HG02571 (cell line): ENCODE results near the gene PCNX3.

ENCODE experiments used
- ATAC-seq: cut with Tn5 transposase; IDR thresholded peaks from one replicate; pipeline ENCODE4 v1.9.1; 2021; ENCODE audit warnings: mild to moderate bottlenecking, moderate library complexity; ENCODE audit not compliant: unreplicated experiment

Gene PCNX3

DNA sequence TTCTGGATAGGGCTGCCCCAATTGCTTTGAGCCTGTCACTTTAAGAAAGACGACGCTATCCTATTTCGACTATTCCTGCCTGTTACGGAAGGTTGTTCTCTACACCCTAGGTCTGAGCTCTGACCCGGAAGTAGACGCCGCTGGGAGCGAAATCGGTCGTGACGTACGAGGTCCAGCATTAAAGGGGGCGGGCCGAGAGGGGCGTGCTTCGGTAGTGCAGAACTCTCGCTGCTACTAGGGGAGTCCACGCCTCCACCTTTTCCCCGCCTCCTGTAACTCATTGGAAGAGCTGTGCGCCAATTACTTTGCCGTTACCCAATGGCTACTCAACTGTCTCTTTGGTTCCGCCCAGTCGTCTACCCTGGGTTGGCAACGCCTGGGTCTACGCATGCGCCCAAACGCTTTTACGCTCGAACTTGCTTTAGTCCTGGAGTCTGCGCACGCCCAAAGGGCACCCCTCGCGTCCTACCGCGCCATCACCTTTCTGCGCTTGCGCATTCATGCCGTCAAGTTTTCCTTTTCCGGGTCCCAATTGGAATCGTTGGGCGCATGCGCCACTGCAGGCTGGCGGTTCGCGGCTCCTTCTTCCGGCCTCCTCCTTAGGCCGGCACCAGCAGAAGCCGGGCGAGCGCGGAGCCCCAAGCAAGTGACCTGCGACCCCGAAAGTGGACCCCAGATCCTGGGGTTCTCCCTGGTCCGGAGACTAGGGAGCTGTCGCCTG, at the start of gene PCNX3:
Gene PCNX3 (plus strand): TSS at position 548 of the 721 bp plus-strand sequence. CDS start 536 bp downstream, outside the sequence.
- ATAC-seq, result peak; percentile 73

- ATAC-seq, result peak; percentile 8
These were observed 46.2 kb upstream of the PCNX3 start for GRCh38 chr11:65569164-65569972.

DNA sequence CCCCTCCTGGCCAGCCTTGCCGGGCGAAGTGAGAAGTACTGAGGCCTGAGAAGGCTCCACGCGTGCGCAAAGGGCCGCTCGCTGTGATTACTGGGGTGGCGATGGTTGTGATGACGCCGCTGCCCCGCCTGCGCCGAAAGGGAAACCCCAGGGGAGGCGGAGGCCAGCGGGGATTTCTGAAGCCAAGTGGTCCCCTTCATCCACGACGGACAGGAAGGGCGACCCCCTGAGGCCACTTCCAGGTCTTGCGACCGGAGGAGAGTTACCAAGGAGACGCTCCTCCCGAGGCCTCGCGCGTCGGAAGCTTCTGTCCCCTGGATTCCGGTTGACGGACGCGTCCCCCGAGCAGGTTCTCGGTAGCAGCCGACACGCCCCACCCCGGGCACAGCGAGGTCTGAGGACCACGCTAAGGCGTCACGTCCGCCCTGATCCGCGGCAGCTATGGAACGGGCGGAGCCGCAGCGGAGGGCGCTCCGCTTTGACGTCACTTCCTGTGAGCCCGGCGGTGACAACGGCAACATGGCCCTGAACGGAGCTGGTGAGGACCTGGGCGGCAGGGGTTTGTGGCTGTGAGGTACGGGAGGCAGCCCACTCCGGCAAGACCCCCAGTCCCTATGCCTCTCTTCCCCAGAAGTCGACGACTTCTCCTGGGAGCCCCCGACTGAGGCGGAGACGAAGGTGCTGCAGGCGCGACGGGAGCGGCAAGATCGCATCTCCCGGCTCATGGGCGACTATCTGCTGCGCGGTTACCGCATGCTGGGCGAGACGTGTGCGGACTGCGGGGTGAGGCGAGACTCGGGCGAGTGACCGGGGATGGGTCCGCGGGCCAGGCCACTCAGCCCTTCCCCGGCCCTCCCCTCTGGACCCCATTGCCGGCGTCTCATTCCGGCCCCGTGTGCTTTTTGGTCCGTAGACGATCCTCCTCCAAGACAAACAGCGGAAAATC, 45.3 kb upstream of the PCNX3 start, which contains the start of gene ZNRD2:
Gene ZNRD2 (plus strand): TSS at position 505 of the 946 bp plus-strand sequence. CDS start 15 bp downstream, at position 520.
- ATAC-seq, result peak; percentile 55

GRCh38 chr11:65571420-65571819, 44.2 kb upstream of the PCNX3 start:
- no peak for ATAC-seq

DNA sequence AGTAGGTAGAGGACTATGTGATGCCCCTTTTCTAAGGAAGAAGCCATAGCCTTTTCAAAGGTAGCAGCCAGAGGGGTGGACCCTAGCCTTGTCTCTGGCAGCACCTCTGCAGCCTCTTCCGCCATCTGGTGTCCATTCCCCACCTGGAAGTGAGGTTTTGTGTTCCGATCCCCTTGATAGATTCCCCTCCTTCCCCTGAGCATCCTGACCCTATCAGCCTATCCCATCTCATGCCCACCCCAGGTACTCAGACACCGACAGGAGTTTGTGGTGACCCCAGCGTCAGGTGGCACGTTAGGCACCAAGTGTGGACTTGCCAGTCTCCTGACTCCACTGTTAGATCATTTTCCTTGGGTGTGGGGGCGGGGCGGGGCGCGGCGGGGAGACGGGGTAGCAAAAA, 43.6 kb upstream of the PCNX3 start:
- no peak for ATAC-seq

DNA sequence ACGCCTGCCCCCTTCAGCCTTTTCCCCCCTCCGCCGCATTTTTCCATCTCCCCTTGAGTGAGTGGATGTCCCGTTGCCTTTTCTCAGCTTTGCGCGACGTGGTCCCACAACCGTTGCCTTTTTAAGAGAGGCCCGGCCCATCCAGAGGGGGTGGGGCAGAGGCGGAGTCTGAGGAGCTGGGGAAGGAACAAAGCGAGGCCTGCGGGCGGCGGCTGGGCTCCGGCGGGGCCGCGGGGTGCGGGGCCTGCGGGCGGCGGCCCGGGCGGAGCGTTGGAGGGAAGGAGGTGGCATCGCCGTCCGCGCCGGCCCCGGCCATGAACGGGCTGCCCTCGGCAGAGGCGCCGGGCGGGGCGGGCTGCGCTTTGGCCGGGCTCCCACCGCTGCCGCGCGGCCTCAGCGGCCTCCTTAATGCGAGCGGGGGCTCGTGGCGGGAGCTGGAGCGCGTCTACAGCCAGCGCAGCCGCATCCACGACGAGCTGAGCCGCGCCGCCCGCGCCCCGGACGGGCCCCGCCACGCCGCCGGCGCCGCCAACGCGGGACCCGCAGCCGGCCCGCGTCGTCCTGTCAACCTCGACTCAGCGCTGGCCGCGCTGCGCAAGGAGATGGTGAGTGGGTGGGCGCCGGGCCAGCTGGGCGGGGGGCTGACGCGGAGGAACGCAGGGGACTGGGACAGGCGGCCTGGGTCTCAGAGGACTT, 43.1 kb upstream of the PCNX3 start, which contains the start of gene FAM89B:
Gene FAM89B (plus strand): TSS at position 183 of the 696 bp plus-strand sequence. CDS start 132 bp downstream, at position 315.
- no peak for ATAC-seq

DNA sequence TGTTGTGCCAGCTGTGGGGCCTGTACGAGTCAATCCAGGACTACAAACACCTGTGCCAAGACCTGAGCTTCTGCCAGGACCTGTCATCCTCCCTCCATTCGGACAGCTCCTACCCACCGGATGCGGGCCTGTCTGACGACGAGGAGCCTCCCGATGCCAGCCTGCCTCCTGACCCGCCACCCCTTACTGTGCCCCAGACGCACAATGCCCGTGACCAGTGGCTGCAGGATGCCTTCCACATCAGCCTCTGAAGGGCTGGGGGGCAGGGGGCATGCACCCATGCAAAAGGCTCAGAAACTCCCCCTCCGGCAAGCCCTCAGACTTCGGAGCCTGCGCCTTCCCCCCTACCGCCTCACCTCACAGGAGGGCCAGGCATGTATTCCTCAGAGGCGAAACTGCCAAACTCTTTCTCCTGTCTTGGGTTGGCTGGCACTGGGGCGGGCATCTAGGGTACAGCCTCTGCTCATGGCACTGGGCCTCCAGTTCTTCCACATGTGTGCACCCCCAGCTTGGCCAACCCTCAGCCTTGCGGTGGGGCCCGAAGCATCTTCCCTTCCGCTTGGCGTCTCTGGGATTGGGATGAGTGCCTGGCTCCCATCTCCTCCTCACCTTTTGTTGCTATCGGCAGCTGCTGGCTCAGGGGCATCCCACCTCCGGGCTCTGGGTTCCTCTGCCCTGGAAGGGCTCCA, 42.0 kb upstream of the PCNX3 start:
- no peak for ATAC-seq

GRCh38 chr11:65574109-65574810, 41.3 kb upstream of the PCNX3 start:
- no peak for ATAC-seq

DNA sequence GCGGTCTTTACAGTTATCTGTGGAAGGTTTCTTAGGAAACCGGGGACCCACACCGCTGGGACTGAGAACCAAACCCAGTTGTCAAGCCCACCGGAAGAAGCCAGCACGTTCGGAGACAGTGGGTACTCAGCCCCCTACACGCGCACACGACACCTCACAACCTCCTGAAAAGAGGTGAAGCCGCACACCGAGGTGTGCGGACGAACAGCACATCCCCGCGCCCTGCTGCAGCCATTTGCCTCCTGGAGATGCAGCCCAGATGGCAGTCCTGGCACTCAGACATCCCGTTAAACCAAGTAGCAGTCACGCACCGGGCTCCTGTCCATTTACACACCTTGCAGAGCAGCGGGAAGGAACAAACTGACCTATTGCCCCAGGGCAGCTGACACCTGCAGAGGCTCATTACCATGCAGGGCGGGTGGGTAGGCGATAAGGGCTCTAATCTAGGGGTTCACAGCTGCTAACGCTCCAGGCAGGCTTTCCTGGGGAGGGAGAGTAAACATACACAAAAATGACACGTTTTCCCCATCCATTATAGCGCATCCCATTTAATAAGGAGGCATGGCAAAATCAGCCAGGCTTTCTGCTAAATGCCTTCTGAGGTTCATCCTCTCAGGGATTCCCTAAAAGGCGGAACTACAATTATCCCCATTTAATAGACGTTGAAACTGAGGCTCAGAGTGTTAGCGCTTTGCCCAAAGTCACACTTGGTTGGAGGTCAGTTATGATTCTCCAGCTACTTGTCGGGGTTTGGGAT, 40.6 kb upstream of the PCNX3 start:
- ATAC-seq, result no peak

DNA sequence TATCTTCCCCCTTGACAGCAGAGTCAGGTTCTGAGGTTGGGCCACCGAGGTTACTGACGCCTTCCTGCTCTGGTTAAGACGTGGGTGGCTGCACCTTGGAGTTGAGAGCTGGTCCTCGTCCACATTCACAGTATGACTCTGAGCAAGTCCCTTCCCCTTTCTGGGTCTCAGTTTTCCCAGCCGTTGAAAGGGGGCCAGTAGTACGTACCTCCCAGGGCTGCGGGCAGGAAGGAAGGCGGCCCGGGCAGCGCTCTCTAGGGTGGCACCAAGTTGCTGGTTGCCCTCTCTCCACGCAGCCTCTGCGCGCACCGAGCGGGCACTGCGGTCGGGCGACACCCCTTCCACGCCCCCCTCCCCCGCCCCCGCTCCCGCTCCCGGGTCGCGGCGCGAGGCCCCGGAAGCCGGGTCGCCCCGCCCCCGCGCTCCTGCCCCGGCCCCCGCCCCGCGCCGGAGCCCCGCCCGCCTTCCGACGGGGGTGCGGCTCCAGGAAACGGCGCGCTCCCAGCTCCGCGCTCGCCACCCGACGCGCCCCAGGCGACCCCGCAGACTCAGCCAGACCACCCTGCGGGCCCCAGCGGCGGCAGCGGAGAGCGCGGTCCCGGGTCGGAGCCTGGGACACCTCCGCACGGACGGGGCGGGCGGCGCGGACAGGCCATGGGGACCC, 39.9 kb upstream of the PCNX3 start, which contains the start of gene EHBP1L1:
Gene EHBP1L1 (plus strand): TSS at position 486 of the 664 bp plus-strand sequence. CDS start 250 bp downstream, outside the sequence.
- ATAC-seq, result peak; percentile 19

DNA sequence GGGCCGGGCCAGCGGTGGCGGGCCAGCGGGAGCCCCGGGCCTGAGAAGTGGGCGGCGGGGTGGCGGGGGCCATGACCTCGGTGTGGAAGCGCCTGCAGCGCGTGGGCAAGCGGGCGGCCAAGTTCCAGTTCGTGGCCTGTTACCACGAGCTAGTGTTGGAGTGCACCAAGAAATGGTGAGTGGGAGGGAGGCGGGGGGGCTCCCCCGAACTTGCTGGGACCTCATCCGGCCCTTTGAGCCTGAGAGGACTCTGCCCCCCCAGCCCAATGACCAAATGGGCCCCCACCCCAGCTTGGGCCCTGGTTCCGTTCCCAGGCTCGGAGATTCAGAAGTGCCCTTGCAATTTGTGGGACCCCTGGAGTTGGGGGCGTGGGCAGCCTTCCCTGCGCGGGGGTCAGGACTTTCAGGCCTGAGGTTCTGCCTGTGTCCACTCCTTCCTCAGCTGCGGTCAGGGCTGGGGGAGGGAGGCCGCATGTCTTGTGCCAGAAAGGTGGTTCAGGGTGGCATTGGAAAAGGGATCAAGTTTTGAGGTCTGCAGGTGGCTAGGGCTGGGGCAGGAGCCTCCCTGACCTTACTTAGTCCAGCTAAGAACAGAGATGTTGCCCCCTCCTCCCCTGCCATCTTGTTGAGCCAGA, 39.2 kb upstream of the PCNX3 start:
- ATAC-seq, result no peak

DNA sequence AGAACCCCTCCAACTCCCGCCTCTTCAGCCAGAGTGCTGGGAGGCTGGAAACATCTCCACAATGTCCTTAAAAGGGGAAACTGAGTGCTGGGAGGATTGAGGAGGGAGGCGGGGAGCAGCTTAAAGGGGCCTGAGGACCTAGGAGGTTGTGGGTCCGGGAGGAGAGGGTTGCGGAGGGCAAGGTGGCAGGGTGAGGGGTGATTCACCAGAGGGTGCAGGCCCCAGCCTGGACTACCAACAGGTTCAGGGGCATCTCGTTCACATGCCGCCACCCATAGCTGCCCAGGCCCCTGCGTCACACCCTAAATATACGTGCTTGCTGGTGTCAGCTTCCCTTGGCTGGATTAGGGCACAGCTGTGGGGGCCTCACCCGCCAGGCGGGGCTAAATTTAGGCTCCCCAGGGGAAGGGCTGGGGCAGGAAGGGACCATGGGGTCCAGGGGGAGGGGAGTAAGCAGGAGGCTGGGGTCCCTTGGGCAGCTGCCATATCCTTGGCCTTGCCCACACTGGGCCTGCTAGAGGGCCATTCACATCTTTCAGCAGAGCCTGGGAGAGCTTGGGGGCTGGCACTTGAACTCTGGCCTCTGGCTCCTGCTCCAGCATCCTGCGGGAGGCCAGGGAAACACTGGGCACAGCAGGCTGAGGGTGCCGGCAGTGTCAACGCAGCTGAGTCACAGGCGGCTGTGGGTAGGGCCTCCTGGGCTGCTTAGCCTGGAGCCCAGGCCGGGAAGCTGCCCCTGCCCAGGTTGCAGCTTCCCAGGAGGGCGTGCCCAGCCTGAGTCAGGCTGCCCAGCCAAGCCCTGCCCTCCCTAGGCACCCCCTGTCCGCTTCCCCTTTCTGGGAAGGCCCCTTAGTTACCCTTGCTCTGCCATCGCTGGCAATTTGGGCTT, 38.5 kb upstream of the PCNX3 start:
- no peak for ATAC-seq

DNA sequence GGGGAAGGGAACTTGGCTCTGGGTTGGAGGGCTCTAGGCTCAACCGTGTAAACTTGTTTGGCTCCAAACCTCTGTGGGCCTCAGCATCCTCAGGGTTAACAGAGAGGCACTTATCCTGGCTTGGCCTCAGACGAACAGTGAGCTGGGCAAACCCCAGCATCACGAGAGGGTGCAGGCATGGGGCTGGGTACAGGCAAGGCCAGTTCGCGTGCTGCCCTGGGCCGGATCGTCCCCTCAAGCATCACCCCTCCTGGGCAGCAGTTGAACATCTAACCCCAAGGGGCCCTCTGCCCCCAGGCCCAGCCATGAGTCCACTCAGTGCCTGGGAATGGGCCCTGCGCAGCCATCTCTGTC, 37.8 kb upstream of the PCNX3 start:
- no peak for ATAC-seq

DNA sequence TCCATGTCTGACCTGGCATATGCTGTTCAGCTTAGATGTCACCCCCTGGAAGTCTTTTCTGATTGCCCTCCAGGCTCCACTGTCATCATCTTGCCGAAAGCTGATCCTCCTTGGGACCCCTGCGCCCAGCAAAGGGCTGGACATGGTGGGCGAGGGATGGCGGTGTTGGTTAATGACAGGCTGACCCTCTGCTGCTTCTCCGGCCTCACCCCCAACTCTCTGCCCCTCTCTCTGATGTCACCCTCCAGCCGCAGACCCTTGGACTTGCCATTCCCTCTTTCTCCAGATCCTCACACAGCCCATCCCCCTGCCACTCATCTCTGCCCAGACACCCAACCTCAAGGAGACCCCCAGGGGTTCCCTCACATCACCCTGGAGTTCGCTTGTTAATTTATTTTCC, 37.4 kb upstream of the PCNX3 start:
- ATAC-seq, result no peak

DNA sequence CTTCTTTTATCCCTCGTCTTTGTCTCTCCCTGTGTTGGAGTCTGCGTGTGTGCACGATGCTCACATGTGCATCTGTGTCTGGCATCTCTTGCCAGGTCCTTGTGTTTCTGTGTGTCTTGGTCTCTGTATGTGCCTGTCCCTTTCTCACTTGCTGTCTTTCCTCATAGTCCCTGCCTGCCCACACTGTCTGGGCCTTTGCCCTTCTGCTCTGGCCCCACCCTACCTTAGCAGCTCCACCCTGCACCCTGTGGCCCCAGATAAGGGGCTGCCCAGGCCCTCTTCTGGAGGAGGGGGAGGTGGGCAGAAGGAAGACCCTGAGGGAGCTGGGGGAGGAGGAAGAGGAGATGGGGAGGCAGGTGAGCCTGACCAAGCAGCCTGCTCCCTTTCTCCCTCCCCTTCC, 36.9 kb upstream of the PCNX3 start:
- no peak for ATAC-seq

DNA sequence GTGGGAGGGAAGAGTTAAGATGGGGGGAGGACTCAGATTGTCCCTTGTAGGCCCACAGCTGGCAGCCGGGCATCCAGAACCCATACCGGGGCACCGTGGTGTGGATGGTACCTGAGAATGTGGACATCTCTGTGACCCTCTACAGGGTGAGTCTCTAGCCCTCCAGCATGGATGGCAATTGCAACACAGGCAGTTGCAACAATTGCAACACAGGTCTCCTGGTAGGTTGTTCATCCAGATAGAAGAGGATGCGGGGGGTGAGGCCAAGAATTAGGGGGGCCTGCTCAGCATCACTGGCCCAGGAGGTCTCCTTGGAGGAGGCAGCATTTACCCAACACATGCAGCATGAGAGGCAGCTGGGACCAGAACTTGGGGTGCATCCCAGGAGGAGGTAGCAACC, 36.3 kb upstream of the PCNX3 start:
- ATAC-seq, result no peak
